T-helper 2 cell treated with Interferon-gamma antibody and Interleukin-4, amounts not matched to agents 5 μg/mL and 100 μg/mL, for 36 hours (primary cell): ENCODE measurements around the gene NCAPD2.
"Not testable (repeated sequence)": the region's sequence is repeated elsewhere in the genome, so short reads cannot be mapped to it uniquely, and the experiment has no call there.

ENCODE experiments used
- DNase-seq: peaks from one replicate; pipeline ENCODE4 v3.0.0; 2021; ENCODE audit warnings: low spot score
- H3K27ac Mint-ChIP-seq: one replicate; pipeline ENCODE4 v1.8.0; 2021; ENCODE audit warnings: mild to moderate bottlenecking, mixed read lengths
- H3K27me3 Mint-ChIP-seq: one replicate; pipeline ENCODE4 v1.8.0; 2021; ENCODE audit warnings: low read depth, mixed read lengths
- H3K36me3 Mint-ChIP-seq: one replicate; pipeline ENCODE4 v1.8.0; 2021; ENCODE audit warnings: low read depth, mixed read lengths
- H3K4me1 Mint-ChIP-seq: one replicate; pipeline ENCODE4 v1.8.0; 2021; ENCODE audit warnings: low read depth, mixed read lengths
- H3K4me3 Mint-ChIP-seq: one replicate; pipeline ENCODE4 v1.8.0; 2022; ENCODE audit warnings: mild to moderate bottlenecking, moderate library complexity, mixed read lengths
- H3K9me3 Mint-ChIP-seq: one replicate; pipeline ENCODE4 v1.8.0; 2021; ENCODE audit warnings: mixed read lengths

Gene NCAPD2

GRCh38 chr12:6550294-6551062 is 56.6 kb downstream of the NCAPD2 start:
- peaks cover 38% of the 10 kb centered on the region for H3K4me1 Mint-ChIP-seq
- no peaks in the 10 kb centered on the region for H3K27me3 Mint-ChIP-seq
- no peaks in the 10 kb centered on the region for H3K9me3 Mint-ChIP-seq
- DNase-seq, result no peak
- H3K36me3 Mint-ChIP-seq, result peaks cover 40% of the 10 kb centered on the region
- H3K4me3 Mint-ChIP-seq, result no peak overlapping the region
- no peak overlapping the region for H3K27ac Mint-ChIP-seq

DNA sequence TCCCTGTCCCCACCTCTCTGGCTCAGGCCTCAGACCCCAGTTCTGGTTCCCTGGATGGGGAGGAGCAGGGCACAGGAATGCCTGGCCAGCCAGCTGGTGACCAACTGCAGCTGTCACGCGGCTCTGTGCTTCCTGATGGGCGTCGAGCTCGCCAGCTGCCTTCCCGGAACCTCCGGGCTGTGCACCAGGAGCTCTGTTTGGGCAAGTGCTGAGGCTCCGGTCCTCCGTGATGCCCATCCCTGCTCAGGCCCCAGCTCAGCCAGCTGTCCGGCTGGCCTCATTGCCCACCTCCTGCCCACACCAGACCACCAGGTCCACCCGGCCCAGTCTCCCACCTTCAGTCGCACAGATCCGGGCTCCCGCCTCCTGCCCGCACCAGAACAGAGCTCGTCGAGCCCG is 57.2 kb downstream of the NCAPD2 start:
- H3K27ac Mint-ChIP-seq, result no peak overlapping the region
- H3K27me3 Mint-ChIP-seq, result no peaks in the 10 kb centered on the region
- peaks cover 38% of the 10 kb centered on the region for H3K4me1 Mint-ChIP-seq
- peaks cover 35% of the 10 kb centered on the region for H3K36me3 Mint-ChIP-seq
- DNase-seq, result no peak
- H3K9me3 Mint-ChIP-seq, result no peaks in the 10 kb centered on the region
- H3K4me3 Mint-ChIP-seq, result no peak overlapping the region

DNA sequence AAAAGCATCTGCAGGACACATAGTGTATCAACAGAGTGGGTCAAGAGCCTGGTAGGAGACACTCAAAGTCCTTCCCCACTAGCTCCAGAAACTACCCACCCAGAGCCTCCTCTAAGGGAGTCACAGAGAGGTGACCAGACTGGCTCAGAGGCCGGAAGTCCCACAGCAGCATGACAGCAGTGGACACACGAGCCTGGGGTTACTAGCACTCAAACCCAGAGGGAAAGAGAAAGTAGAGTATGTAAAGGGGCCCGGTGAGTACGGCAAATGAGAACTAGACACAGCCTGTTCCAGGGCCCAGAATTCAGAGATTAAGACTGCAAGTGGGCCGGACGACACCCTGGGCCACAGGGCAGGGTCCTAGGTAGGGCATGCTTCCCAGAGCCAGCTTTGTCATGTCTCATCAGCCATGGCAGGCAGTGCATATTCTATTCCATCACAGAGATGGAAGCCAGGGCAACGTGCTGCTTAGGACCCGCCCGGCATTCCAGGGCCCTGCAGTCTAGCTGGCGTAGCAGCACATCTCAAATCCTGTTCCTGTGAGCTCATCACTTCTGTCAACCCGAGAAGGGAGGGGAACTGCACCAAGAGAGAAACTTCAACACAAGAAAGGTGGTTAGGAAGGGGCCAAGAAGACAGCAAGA is 57.7 kb downstream of the NCAPD2 start:
- Mint-ChIP-seq H3K9me3 (no peaks in the 10 kb centered on the region), H3K4me1 (peaks cover 41% of the 10 kb centered on the region), H3K4me3 (no peak overlapping the region), H3K27me3 (no peaks in the 10 kb centered on the region), H3K36me3 (peaks cover 36% of the 10 kb centered on the region), H3K27ac (peak overlapping the region; percentile 36)
- DNase-seq, result no peak

GRCh38 chr12:6552140-6552551 is 58.2 kb downstream of the NCAPD2 start:
- no peak for DNase-seq
- peaks cover 42% of the 10 kb centered on the region for H3K4me1 Mint-ChIP-seq
- no peak overlapping the region for H3K27ac Mint-ChIP-seq
- no peak overlapping the region for H3K4me3 Mint-ChIP-seq
- no peaks in the 10 kb centered on the region for H3K27me3 Mint-ChIP-seq
- H3K9me3 Mint-ChIP-seq, result no peaks in the 10 kb centered on the region
- peaks cover 36% of the 10 kb centered on the region for H3K36me3 Mint-ChIP-seq

GRCh38 chr12:6553051-6553868 is 59.4 kb downstream of the NCAPD2 start:
- no peak for DNase-seq
- H3K27ac Mint-ChIP-seq, result no peak overlapping the region
- H3K4me3 Mint-ChIP-seq, result peak overlapping the region; percentile 32
- peaks cover 41% of the 10 kb centered on the region for H3K36me3 Mint-ChIP-seq
- peaks cover 45% of the 10 kb centered on the region for H3K4me1 Mint-ChIP-seq
- no peaks in the 10 kb centered on the region for H3K9me3 Mint-ChIP-seq
- no peaks in the 10 kb centered on the region for H3K27me3 Mint-ChIP-seq

GRCh38 chr12:6554168-6555017 is 60.5 kb downstream of the NCAPD2 start:
- Mint-ChIP-seq H3K4me3 (peak overlapping the region; percentile 93), H3K4me1 (peaks cover 45% of the 10 kb centered on the region), H3K27me3 (no peaks in the 10 kb centered on the region), H3K9me3 (no peaks in the 10 kb centered on the region), H3K27ac (no peak overlapping the region), H3K36me3 (peaks cover 38% of the 10 kb centered on the region)
- peak; percentile 56 for DNase-seq

DNA sequence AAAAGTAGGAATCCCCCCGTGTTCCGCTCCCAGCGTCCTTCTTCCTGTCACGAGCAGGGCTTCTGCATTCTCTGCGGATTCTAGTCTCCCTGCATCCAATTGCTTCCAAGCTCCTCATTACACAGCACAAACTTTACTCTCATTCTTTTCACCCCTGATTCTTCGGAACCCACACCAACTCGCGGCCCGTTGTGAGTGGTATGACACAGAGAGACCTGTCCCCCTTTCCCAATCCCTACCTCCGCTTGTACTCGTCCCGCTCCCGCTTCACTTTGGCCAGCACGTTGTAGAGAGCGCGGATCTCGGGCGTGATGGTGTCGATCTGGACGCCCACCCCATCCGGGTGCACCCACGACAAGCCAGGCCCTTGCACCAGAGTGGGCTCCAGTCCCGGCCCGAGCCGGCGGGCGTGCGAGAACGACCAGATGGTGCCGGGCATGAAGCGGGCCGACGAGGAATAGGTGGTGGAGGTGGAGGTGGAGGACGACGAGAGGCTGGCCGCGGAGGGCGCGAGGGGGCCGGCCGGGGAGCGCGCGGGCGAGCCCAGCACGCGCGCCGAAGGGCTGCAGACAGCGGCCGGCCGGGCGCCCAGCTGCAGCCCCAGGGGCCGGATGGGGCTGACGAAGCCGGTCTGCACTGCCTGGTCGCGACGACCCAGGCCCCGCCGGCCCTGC is 61.3 kb downstream of the NCAPD2 start:
- H3K27ac Mint-ChIP-seq, result peak overlapping the region; percentile 55
- H3K4me1 Mint-ChIP-seq, result peaks cover 45% of the 10 kb centered on the region
- peak overlapping the region; percentile 93 for H3K4me3 Mint-ChIP-seq
- no peaks in the 10 kb centered on the region for H3K27me3 Mint-ChIP-seq
- H3K9me3 Mint-ChIP-seq, result no peaks in the 10 kb centered on the region
- H3K36me3 Mint-ChIP-seq, result peaks cover 45% of the 10 kb centered on the region
- no peak for DNase-seq

DNA sequence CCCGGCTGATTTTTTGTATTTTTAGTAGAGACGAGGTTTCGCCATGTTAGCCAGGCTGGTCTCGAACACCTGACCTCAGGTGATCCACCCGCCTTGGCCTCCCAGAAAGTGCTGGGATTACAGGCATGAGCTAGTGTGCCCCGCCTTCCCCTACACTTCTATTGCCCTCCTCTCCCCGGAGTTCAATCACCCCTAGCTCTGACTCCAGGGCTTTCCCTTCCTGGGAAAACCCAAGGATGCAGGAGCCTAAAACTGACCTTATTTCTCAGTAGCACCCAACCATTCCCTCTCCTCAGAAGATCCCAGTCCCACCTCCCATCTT is 62.6 kb downstream of the NCAPD2 start:
- Mint-ChIP-seq H3K27ac (peak overlapping the region; percentile 15), H3K4me1 (peaks cover 45% of the 10 kb centered on the region), H3K36me3 (peaks cover 56% of the 10 kb centered on the region), H3K4me3 (peak overlapping the region; percentile 87)
- not testable (repeated sequence) for H3K27me3 Mint-ChIP-seq, DNase-seq, H3K9me3 Mint-ChIP-seq

- DNase-seq, result no peak
- Mint-ChIP-seq H3K27ac (peak overlapping the region; percentile 15), H3K4me3 (peak overlapping the region; percentile 87), H3K9me3 (no peaks in the 10 kb centered on the region), H3K4me1 (peaks cover 44% of the 10 kb centered on the region), H3K27me3 (no peaks in the 10 kb centered on the region), H3K36me3 (peaks cover 59% of the 10 kb centered on the region)
Measured at GRCh38 chr12:6556857-6557256, 63.0 kb downstream of the NCAPD2 start.

- Mint-ChIP-seq H3K27ac (peak overlapping the region; percentile 20), H3K4me1 (peaks cover 35% of the 10 kb centered on the region), H3K36me3 (peaks cover 66% of the 10 kb centered on the region)
- not testable (repeated sequence) for DNase-seq, H3K4me3 Mint-ChIP-seq, H3K27me3 Mint-ChIP-seq, H3K9me3 Mint-ChIP-seq
Measured at GRCh38 chr12:6558014-6558760, 64.3 kb downstream of the NCAPD2 start.

DNA sequence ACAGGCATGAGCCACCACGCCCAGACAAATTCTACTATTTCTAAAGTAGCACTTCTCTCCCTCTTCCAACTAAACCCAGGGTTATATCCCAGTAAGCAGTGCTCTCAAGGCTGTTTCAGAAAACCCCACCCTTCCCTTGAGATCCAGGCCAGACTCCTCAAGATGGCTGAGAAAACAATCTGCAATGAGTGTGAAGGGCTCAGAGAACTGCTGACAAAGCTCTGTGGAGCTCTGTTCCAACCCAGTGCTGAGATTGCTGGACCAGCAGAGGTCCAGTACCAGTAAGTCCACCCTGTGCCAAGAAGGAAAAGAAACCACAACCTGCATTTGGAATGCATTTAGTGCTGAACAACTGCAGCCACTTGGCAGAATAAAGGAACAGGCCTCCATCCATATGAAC is 65.6 kb downstream of the NCAPD2 start:
- DNase-seq, result no peak
- Mint-ChIP-seq H3K4me3 (no peak overlapping the region), H3K27ac (no peak overlapping the region), H3K36me3 (peaks cover 68% of the 10 kb centered on the region), H3K27me3 (no peaks in the 10 kb centered on the region), H3K9me3 (no peaks in the 10 kb centered on the region), H3K4me1 (peaks cover 28% of the 10 kb centered on the region)

GRCh38 chr12:6560501-6561205 is 66.8 kb downstream of the NCAPD2 start:
- Mint-ChIP-seq H3K9me3 (no peaks in the 10 kb centered on the region), H3K36me3 (peaks cover 69% of the 10 kb centered on the region), H3K4me3 (no peak overlapping the region), H3K27ac (no peak overlapping the region), H3K4me1 (peaks cover 20% of the 10 kb centered on the region), H3K27me3 (no peaks in the 10 kb centered on the region)
- DNase-seq, result no peak
